ENCODE data around the gene PRKCI. TPM values are rescaled to one million over a fixed set of nuclear protein-coding genes. Genes with fewer than 3 reads are reported as not detected.

PRKCI gene
- total and polyA plus RNA-seq, 2 of the 4 experiments (the other 2 are of a cell fraction): 28.7 to 53.4 TPM

DNA sequence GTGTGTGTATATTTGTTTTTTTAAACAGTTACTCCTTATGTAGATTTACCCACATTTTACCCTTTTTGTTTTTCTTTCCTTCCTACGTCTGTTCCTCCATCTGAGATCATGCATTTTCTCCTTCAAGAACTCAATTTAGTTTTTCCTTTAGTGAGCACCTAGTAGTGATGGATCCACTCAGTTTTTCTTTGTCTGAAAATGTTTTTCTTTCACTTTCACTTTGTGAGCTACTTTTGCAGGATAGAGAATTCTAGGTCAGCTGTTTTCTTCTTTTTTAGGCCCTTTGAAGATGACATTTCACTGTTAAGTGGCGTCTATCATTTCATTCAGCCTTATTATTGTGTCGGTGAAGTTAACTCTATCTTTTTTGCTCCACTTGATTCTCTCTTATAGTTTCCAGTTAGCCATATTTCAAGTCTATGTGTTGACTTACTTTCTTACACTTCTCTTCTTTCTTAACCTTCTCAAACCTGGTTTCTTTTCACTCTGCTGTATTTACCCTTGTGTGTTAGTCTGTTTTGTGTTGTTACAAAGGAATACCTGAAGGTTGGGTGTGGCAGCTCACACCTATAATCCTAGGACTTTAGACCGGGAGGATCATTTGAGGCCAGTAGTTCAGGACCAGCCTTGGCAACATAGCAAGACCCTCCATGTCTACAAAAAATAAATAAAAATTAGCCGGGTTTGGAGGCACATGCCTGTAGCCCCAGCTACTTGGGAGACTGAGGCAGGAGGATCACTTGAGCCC, 55.8 kb downstream of the PRKCI start:
- no peak overlapping the region for H2BK120ac ChIP-seq (ENCODE audit: low read depth, low read length)
- H3K23ac ChIP-seq (ENCODE audit: low read depth, low read length): no peak overlapping the region
- H2BK15ac ChIP-seq (ENCODE audit: low read depth, low read length): no peak overlapping the region
- in situ Hi-C loops (cut with MboI; ENCODE audit: low sequenced_read_pairs) (no loop called here), intact Hi-C loops (cut with micrococcal nuclease) (loop anchor here (5.0 kb wide), 1 partner anchor 416 kb away; no protein-coding TSS in a partner anchor), dilution Hi-C loops (cut with HindIII; ENCODE audit: low sequenced_read_pairs, unreplicated experiment) (no loop called here)
- BruUV-seq (replicated peaks): no TSS peak
- H3K36me3 ChIP-seq (ENCODE audit: control insufficient read depth, insufficient read depth, low read length): peaks cover 38% of the 10 kb centered on the region
- H3K27ac ChIP-seq (ENCODE audit: insufficient read depth, low read length): no peak overlapping the region
- no peak overlapping the region for H2AK9ac ChIP-seq (replicated peaks; ENCODE audit: low read depth, low read length, poor library complexity)
- H3K9me3 ChIP-seq (ENCODE audit: control insufficient read depth, insufficient read depth, low read length): no peaks in the 10 kb centered on the region
- H4K20me1 ChIP-seq (ENCODE audit: insufficient read depth, low read length): no peaks in the 10 kb centered on the region
- ChIA-PET POLR2A (ENCODE audit: unreplicated experiment) (no interaction called here), CTCF (interaction anchor here (0.6 kb wide), 1 partner anchor 17 kb away, joined by 4 read pairs; no protein-coding TSS in a partner anchor)
- H2BK20ac ChIP-seq (ENCODE audit: low read depth, low read length): no peak overlapping the region
- no peak overlapping the region for H3K4ac ChIP-seq (ENCODE audit: low read depth, low read length)
- ATAC-seq (ENCODE audit: low read depth): no peak
- peak overlapping the region; percentile 37; the same call in 1 of the 2 replicates for H3K18ac ChIP-seq (ENCODE audit: low read depth, low read length)
- no peak overlapping the region for H2AFZ ChIP-seq (replicated peaks; ENCODE audit: low read length, poor library complexity)
- no peak overlapping the region for H3K14ac ChIP-seq (replicated peaks; ENCODE audit: low read depth, low read length)
- H4K91ac ChIP-seq (ENCODE audit: insufficient read depth, low read depth, low read length): no peak overlapping the region
- H4K8ac ChIP-seq (ENCODE audit: low read depth in 2 of 2, low read length in 2 of 2): peak overlapping the region in 1 of 2 experiments; percentile 58; a peak in 2 of 4 replicates
- H3K9ac ChIP-seq (ENCODE audit: low read depth, low read length): no peak overlapping the region; the same call in 1 of the 2 replicates
- no CpG with 5 or more reads among the region's 5 CpGs for WGBS, 2 experiments (ENCODE audit: extremely low coverage in 2 of 2, insufficient read length in 1 of 2)
- H3K27me3 ChIP-seq (ENCODE audit: control insufficient read depth, insufficient read depth, low read length): no peaks in the 10 kb centered on the region
- no peak for TF ChIP-seq CHD1 (IDR thresholded peaks at IDR 0.05; ENCODE audit: low read depth, low read length)
- TF ChIP-seq RAD21 (IDR thresholded peaks at IDR 0.05; ENCODE audit: low read length): no peak
- peaks cover 6% of the 10 kb centered on the region for H3K4me1 ChIP-seq (ENCODE audit: control insufficient read depth, insufficient read depth, low read length)
- peaks cover 9 to 21% of the 10 kb centered on the region in 2 experiments; a peak in 3 of 4 replicates for H3K79me1 ChIP-seq (ENCODE audit: low read depth in 1 of 2, low read length in 2 of 2)
- H2BK5ac ChIP-seq (ENCODE audit: low read depth, low read length, poor library complexity, severe bottlenecking): peak overlapping the region; percentile 20
- no peak overlapping the region for H2AK5ac ChIP-seq (ENCODE audit: low read depth, low read length)
- no peak for DNase-seq
- peaks cover 7% of the 10 kb centered on the region for H3K9me1 ChIP-seq (ENCODE audit: insufficient read depth, low read length)
- no peak overlapping the region for H3K4me3 ChIP-seq (ENCODE audit: insufficient read depth, low read depth, low read length)
- H3K56ac ChIP-seq (ENCODE audit: extremely low read depth, insufficient read depth, low read length): no peak overlapping the region
- peak overlapping the region; percentile 76; the same call in 1 of the 2 replicates for H3K4me2 ChIP-seq (ENCODE audit: low read depth, low read length)
- H4K5ac ChIP-seq (ENCODE audit: low read depth, low read length): peak overlapping the region; percentile 85; the same call in 1 of the 2 replicates
